Upper lobe of right lung (tissue), 1 donor: ENCODE measurements around the gene IQCC. TPM values are rescaled to one million over a fixed set of nuclear protein-coding genes. Genes with fewer than 3 reads are reported as not detected.
"Not testable (repeated sequence)": the region's sequence is repeated elsewhere in the genome, so short reads cannot be mapped to it uniquely, and the experiment has no call there.

ENCODE experiments used
- ATAC-seq: fragments of 200-7000 bp; cut with Tn5 transposase; one replicate; pipeline ENCODE4 v1.9.1; 2020; ENCODE audit warnings: mild to moderate bottlenecking, moderate library complexity
- DNase-seq: peaks from one replicate; pipeline ENCODE4 v3.0.0-alpha.2; 2020
- H3K27ac ChIP-seq: fragments of 200-600 bp; one replicate; pipeline ENCODE4 v1.8.0; 2022
- H3K27me3 ChIP-seq: fragments of 200-600 bp; one replicate; pipeline ENCODE4 v1.8.0; 2022; ENCODE audit warnings: mild to moderate bottlenecking
- H3K36me3 ChIP-seq: fragments of 200-600 bp; one replicate; pipeline ENCODE4 v1.8.0; 2022
- H3K4me1 ChIP-seq: fragments of 200-600 bp; one replicate; pipeline ENCODE4 v1.8.0; 2022
- H3K4me3 ChIP-seq: fragments of 200-600 bp; one replicate; pipeline ENCODE4 v1.8.0; 2022; ENCODE audit warnings: mild to moderate bottlenecking
- H3K9me3 ChIP-seq: fragments of 200-600 bp; one replicate; pipeline ENCODE4 v1.8.0; 2022
- intact Hi-C: fragments of 100-400 bp; cut with DNase I; formaldehyde crosslinking; loops from one replicate; pipeline ENCODE4 v1.11.0; 2022
- long read RNA-seq: library from polyadenylated mRNA; unstranded; transcript quantifications from one replicate; pipeline ENCODE4 v2.0.0, GENCODE V29; 2021
- total RNA-seq: library from RNA; stranded (reverse); fragmentation: NEBNext Ultra II Directional; extraction: Animal tissue kit (Norgen Biotek cat#: 25700); gene quantifications from one replicate; pipeline ENCODE4 v1.2.1, GENCODE V29; 2021
- TF ChIP-seq, protein P1 (sequence below): fragments of 200-600 bp; IDR thresholded peaks from one replicate; pipeline ENCODE4 v1.8.0; 2022; ENCODE audit warnings: antibody characterized with exemption
- donor health status: DM: no; HTN: yes; CAD: no; lungs with severe emphysema.

Gene IQCC
- total RNA-seq, result 1.2 TPM
- long read RNA-seq, partial matches to known transcripts, result 0 of 9 reads
- long read RNA-seq, other reads (novel, unspliced or antisense), result 7 of 9 reads

DNA sequence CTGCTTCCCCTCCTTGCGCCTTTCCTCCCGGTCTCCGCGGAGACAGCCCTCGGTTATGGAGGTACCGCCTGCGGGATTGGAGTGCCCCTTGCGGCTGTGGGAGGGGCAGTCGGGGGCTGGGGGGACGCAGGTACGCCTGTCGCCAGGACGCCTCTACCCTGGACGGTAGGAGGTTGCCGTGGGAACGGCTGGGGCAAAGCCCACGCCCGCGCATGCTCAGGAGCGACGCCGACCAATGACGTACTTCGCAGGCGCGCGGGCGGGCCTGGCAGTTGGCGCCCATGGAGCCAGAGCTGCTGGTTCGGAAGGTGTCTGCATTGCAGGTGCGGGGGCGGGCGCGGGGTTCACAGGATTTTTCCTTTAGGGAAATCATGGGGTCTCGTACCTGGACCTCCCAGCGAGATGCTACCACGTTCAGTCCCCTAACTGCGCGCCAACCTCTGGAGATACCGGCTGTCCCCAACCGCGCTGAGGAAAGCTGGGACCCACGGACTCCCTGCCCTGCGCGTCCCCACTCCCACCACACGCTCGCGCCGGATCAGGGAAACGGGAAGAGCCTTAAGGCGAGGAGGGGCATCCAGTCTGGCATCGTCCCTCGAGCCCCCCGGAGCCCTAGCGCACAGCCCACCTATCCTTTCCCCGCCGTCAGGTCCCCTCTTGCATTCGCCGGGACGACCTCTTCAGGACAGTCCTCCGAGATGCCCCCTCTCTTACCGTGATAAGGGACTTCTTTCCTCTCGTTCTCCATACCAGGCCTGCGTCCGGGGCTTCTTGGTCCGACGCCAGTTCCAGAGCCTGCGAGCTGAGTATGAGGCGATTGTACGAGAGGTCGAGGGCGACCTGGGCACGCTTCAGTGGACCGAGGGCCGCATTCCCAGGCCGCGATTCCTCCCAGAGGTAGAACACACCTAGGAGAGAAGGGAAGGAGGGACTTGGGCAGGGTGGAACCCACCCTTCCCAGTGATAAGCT, at the start of gene IQCC:
TSS of gene IQCC (plus strand) at position 271 of the 970 bp plus-strand sequence. CDS start at position 282, 11 bp downstream.
- TF ChIP-seq, protein P1, sequence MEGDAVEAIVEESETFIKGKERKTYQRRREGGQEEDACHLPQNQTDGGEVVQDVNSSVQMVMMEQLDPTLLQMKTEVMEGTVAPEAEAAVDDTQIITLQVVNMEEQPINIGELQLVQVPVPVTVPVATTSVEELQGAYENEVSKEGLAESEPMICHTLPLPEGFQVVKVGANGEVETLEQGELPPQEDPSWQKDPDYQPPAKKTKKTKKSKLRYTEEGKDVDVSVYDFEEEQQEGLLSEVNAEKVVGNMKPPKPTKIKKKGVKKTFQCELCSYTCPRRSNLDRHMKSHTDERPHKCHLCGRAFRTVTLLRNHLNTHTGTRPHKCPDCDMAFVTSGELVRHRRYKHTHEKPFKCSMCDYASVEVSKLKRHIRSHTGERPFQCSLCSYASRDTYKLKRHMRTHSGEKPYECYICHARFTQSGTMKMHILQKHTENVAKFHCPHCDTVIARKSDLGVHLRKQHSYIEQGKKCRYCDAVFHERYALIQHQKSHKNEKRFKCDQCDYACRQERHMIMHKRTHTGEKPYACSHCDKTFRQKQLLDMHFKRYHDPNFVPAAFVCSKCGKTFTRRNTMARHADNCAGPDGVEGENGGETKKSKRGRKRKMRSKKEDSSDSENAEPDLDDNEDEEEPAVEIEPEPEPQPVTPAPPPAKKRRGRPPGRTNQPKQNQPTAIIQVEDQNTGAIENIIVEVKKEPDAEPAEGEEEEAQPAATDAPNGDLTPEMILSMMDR, result peak; percentile 10
- intact Hi-C loops, result no loop called here
- H3K27me3 ChIP-seq, result no peaks in the 10 kb centered on the region

DNA sequence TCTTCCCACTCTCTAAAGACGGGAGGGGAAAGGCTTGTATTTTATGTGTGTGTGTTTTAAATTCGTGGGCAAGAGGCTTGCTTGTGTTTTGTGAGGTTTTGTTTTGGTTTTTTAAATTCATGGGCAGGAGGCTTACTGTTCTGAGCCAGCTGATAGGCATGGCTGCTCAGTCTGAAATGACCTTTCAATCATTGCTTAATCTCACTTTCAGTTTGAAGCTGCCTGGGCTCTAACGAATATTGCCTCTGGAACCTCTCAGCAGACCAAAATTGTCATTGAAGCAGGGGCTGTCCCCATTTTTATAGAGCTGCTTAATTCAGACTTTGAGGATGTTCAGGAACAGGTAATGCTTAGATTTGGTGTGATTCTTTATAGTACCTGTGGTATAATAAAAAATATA, 46.3 kb upstream of the IQCC start:
- TF ChIP-seq, protein P1, result no peak
- Histone ChIP-seq H3K27me3 (no peaks in the 10 kb centered on the region), H3K9me3 (no peaks in the 10 kb centered on the region), H3K36me3 (peaks cover 96% of the 10 kb centered on the region), H3K4me3 (no peak overlapping the region), H3K27ac (no peak overlapping the region), H3K4me1 (no peaks in the 10 kb centered on the region)
- ATAC-seq (no peak), DNase-seq (no peak)
- intact Hi-C loops, result no loop called here

More for the DNA sequence above, at the start of gene IQCC:
- Histone ChIP-seq H3K36me3 (no peaks in the 10 kb centered on the region), H3K4me3 (peak within 1 kb of the TSS; percentile 60), H3K9me3 (no peaks in the 10 kb centered on the region), H3K27ac (peak within 1 kb of the TSS; percentile 49), H3K4me1 (peaks cover 21% of the 10 kb centered on the region)
- DNase-seq (peak; percentile 95), ATAC-seq (peak; percentile 91)

DNA sequence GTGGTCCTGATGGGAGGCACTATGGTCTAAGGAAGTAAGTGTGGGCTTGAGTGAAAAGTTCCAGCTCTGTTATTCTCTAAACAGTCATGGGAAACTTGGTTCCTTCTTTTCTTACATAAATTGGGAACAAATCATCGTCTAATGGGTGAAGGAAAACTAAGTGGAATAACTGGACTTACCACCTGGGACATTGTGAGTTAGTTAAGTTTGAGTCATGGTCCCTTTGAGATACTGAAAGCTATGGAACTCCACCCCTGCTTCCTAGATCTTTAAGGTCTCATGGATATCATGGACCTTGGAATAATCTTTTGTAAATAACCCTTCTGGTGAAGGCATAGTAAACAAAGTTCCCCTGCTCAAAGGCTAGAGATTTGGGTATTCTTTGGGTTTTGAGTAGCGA, 42.1 kb upstream of the IQCC start:
- TF ChIP-seq, protein P1, result no peak
- Histone ChIP-seq H3K4me1 (no peaks in the 10 kb centered on the region), H3K27me3 (no peaks in the 10 kb centered on the region), H3K4me3 (no peak overlapping the region), H3K27ac (no peak overlapping the region), H3K36me3 (peaks cover 95% of the 10 kb centered on the region), H3K9me3 (no peaks in the 10 kb centered on the region)
- DNase-seq (no peak), ATAC-seq (no peak)
- intact Hi-C loops, result no loop called here

DNA sequence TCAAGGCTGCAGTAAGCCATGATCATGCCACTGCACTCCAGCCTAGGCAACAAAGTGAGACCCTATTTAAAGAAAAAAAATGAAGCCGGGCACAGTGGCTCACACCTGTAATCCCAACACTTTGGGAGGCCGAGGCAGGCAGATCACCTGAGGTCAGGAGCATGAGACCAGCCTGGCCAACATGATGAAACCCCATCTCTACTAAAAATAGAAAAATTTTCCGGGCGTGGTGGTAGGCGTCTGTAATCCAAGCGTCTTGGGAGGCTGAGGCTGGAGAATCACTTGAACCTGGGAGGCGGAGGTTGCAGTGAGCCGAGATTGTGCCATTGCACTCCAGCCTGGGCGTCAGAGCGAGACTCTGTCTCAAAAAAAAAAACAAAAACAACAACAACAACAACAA, 39.8 kb upstream of the IQCC start:
- H3K9me3 ChIP-seq, DNase-seq, intact Hi-C loops, H3K4me3 ChIP-seq, ATAC-seq, H3K27me3 ChIP-seq, H3K4me1 ChIP-seq, H3K27ac ChIP-seq: not testable (repeated sequence)
- H3K36me3 ChIP-seq, result peaks cover 94% of the 10 kb centered on the region

DNA sequence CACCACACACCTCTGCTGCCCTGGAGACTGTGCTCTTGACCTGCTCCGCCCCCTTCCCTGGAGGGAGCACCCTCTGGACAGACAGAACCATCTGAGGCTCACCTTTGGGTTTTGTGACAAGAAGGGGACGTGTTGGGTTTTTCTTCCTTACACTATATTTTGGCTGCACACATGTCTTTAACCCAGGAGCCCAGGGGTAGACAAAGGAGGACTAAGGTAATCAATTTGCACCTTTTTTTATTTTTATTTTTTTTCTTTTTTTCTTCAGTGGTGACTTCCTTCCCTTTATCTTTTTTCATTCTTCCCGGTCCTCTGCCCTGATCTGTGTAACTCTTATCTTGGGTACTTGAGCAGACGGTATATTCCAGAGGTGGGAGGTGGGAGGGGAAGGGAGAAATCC, 34.5 kb upstream of the IQCC start:
- no peak overlapping the region for H3K4me3 ChIP-seq
- H3K27me3 ChIP-seq, result no peaks in the 10 kb centered on the region
- H3K36me3 ChIP-seq, result peaks cover 75% of the 10 kb centered on the region
- H3K27ac ChIP-seq, result no peak overlapping the region
- intact Hi-C loops, result no loop called here
- no peaks in the 10 kb centered on the region for H3K9me3 ChIP-seq
- DNase-seq (no peak), ATAC-seq (peak; percentile 28)
- H3K4me1 ChIP-seq, result no peaks in the 10 kb centered on the region
- TF ChIP-seq, protein P1, result no peak

DNA sequence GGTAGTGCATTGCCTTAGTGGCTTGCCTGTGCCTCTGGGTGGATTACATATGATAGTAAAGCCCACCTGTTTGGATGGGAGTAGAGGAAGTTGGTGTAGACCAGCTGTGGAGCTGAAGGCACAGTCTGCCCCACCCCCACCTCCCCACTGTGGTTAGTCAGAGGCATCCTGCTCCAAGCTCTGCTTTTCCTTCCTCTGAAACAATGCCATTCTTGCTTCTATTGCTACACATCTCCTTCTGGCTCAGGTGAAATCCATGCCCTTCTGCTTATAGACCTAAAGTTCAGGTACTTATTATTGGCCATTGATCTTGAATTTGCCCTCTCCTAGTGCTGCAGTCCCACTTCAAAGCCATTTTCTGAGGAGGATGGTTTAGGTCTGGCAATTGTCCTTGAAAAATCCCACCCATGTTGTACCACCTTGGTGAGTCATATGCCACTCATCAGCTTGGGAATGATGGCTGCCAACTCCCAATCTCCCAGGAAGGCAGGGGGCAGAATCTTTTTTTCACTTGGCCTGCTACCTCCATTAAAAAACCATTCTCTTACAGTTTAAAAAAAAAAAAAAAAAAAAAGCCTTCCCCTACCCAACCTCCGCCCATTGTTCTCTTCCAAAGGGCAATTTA, 32.7 kb upstream of the IQCC start:
- DNase-seq (no peak), ATAC-seq (no peak)
- Histone ChIP-seq H3K27me3 (no peaks in the 10 kb centered on the region), H3K27ac (no peak overlapping the region), H3K36me3 (peaks cover 58% of the 10 kb centered on the region), H3K4me1 (no peaks in the 10 kb centered on the region), H3K4me3 (no peak overlapping the region), H3K9me3 (no peaks in the 10 kb centered on the region)
- intact Hi-C loops, result no loop called here
- TF ChIP-seq, protein P1, result no peak
